ENCODE results near the gene CD48.
"Not testable (repeated sequence)": the region's sequence is repeated elsewhere in the genome, so short reads cannot be mapped to it uniquely, and the experiment has no call there.

CD48 gene

GRCh38 chr1:160669802-160670201 lies 41.8 kb downstream of the CD48 start:
- FAIRE-seq = no peak

GRCh38 chr1:160669276-160669675 lies 42.3 kb downstream of the CD48 start:
- FAIRE-seq (no peak), DNase-seq (ENCODE audit: insufficient read length, low spot score) (no peak)
- TF ChIP-seq POLR2A (IDR thresholded peaks at IDR 0.05; ENCODE audit: low read depth, low read length) = no peak

More at GRCh38 chr1:160669802-160670201, 41.8 kb downstream of the CD48 start:
- DNase-seq (ENCODE audit: insufficient read length, low spot score) = no peak
- TF ChIP-seq POLR2A (IDR thresholded peaks at IDR 0.05; ENCODE audit: low read depth, low read length) = no peak

GRCh38 chr1:160667896-160668295 lies 43.7 kb downstream of the CD48 start:
- no peak for DNase-seq (ENCODE audit: insufficient read length, low spot score)
- no peak for FAIRE-seq
- no peak for TF ChIP-seq POLR2A (IDR thresholded peaks at IDR 0.05; ENCODE audit: low read depth, low read length)

GRCh38 chr1:160666079-160666442 lies 45.6 kb downstream of the CD48 start:
- FAIRE-seq (no peak), DNase-seq (ENCODE audit: insufficient read length, low spot score) (no peak)
- no peak for TF ChIP-seq POLR2A (IDR thresholded peaks at IDR 0.05; ENCODE audit: low read depth, low read length)

GRCh38 chr1:160665330-160666078 lies 46.1 kb downstream of the CD48 start:
- FAIRE-seq (no peak), DNase-seq (ENCODE audit: insufficient read length, low spot score) (no peak)
- no peak for TF ChIP-seq POLR2A (IDR thresholded peaks at IDR 0.05; ENCODE audit: low read depth, low read length)

GRCh38 chr1:160664573-160665051 lies 47.0 kb downstream of the CD48 start:
- FAIRE-seq (no peak), DNase-seq (ENCODE audit: insufficient read length, low spot score) (no peak)
- no peak for TF ChIP-seq POLR2A (IDR thresholded peaks at IDR 0.05; ENCODE audit: low read depth, low read length)

GRCh38 chr1:160662910-160663309 lies 48.7 kb downstream of the CD48 start:
- DNase-seq (ENCODE audit: insufficient read length, low spot score) = no peak
- TF ChIP-seq POLR2A (IDR thresholded peaks at IDR 0.05; ENCODE audit: low read depth, low read length) = no peak
- FAIRE-seq = no peak

GRCh38 chr1:160659566-160659965 lies 52.1 kb downstream of the CD48 start:
- FAIRE-seq (no peak), DNase-seq (ENCODE audit: insufficient read length, low spot score) (no peak)
- no peak for TF ChIP-seq POLR2A (IDR thresholded peaks at IDR 0.05; ENCODE audit: low read depth, low read length)

- DNase-seq (ENCODE audit: insufficient read length, low spot score) = no peak
- FAIRE-seq = no peak
- TF ChIP-seq POLR2A (IDR thresholded peaks at IDR 0.05; ENCODE audit: low read depth, low read length) = no peak
These were observed 52.8 kb downstream of the CD48 start for GRCh38 chr1:160658814-160659193.

- FAIRE-seq = no peak
- TF ChIP-seq POLR2A (IDR thresholded peaks at IDR 0.05; ENCODE audit: low read depth, low read length) = no peak
- DNase-seq (ENCODE audit: insufficient read length, low spot score) = no peak
These were observed 53.3 kb downstream of the CD48 start for GRCh38 chr1:160658162-160658813.

GRCh38 chr1:160657250-160657781 lies 54.3 kb downstream of the CD48 start:
- no peak for FAIRE-seq
- no peak for TF ChIP-seq POLR2A (IDR thresholded peaks at IDR 0.05; ENCODE audit: low read depth, low read length)
- DNase-seq (ENCODE audit: insufficient read length, low spot score) = no peak

GRCh38 chr1:160656737-160657136 lies 54.9 kb downstream of the CD48 start:
- no peak for TF ChIP-seq POLR2A (IDR thresholded peaks at IDR 0.05; ENCODE audit: low read depth, low read length)
- no peak for FAIRE-seq
- DNase-seq (ENCODE audit: insufficient read length, low spot score) = no peak

- FAIRE-seq (no peak), DNase-seq (ENCODE audit: insufficient read length, low spot score) (no peak)
- no peak for TF ChIP-seq POLR2A (IDR thresholded peaks at IDR 0.05; ENCODE audit: low read depth, low read length)
These were observed 58.0 kb downstream of the CD48 start for GRCh38 chr1:160653620-160654016.

- DNase-seq (ENCODE audit: insufficient read length, low spot score) = no peak
- FAIRE-seq = no peak
- TF ChIP-seq POLR2A (IDR thresholded peaks at IDR 0.05; ENCODE audit: low read depth, low read length) = no peak
These were observed 58.5 kb downstream of the CD48 start for GRCh38 chr1:160652924-160653619.

- not testable (repeated sequence) for FAIRE-seq
These were observed 59.5 kb downstream of the CD48 start for GRCh38 chr1:160652065-160652641.

More at GRCh38 chr1:160652065-160652641, 59.5 kb downstream of the CD48 start:
- DNase-seq (ENCODE audit: insufficient read length, low spot score) = not testable (repeated sequence)

Measured in H54 (cell line).